AG04449 (cell line): Measurements from ENCODE around the gene KRTAP12-1.

Experiments
- CTCF ChIA-PET: fragments of 350-600 bp; formaldehyde crosslinking; extraction: SDS; loops from one replicate; lab custom pipeline; 2021; ENCODE audit warnings: antibody characterized with exemption; lab: Yijun Ruan, JAX
- POLR2A ChIA-PET: fragments of 400-600, 350-600 bp; formaldehyde crosslinking; extraction: SDS; loops from one replicate; lab custom pipeline; 2020; ENCODE audit warnings: antibody characterized with exemption, inconsistent platforms; lab: Yijun Ruan, JAX
- DNase-seq: peaks from one replicate; pipeline ENCODE4 v3.0.0-alpha.2; 2010; ENCODE audit warnings: low read depth, low spot score
- H3K4me3 ChIP-seq: 2 replicates; pipeline ENCODE4 v1.5.1; 2011; ENCODE audit warnings: low read depth, mild to moderate bottlenecking, control low read depth, low read length
- TF ChIP-seq, protein P1 (sequence below): IDR thresholded peaks from one replicate; pipeline ENCODE4 v1.5.1; 2011; ENCODE audit warnings: mild to moderate bottlenecking, moderate library complexity, low read length, control low read depth, inconsistent platforms; ENCODE audit not compliant: insufficient read depth; ENCODE audit errors: missing control alignments

The KRTAP12-1 gene

DNA sequence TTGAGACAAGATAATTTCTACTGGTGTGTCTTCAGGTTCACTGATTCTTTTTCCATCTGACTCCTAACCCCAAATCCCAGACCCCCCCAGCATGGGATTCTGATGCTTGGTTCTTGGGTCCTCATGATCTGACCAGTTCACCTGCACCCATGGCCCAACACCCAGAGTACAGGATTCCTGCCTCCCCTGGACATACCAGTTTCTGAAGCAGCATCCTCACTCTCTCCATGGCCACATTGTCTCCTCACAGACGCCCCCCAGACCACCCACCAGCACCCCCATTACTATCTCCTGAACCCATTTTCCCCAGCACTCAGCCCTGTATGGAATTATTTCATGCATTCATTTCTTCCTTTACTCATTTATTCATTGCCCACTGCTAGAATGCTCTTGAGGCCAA lies 25.1 kb downstream of the KRTAP12-1 start:
- no peak overlapping the region for H3K4me3 ChIP-seq
- POLR2A ChIA-PET, result no interaction called here
- CTCF ChIA-PET, result no interaction called here
- DNase-seq, result no peak
- TF ChIP-seq, protein P1, sequence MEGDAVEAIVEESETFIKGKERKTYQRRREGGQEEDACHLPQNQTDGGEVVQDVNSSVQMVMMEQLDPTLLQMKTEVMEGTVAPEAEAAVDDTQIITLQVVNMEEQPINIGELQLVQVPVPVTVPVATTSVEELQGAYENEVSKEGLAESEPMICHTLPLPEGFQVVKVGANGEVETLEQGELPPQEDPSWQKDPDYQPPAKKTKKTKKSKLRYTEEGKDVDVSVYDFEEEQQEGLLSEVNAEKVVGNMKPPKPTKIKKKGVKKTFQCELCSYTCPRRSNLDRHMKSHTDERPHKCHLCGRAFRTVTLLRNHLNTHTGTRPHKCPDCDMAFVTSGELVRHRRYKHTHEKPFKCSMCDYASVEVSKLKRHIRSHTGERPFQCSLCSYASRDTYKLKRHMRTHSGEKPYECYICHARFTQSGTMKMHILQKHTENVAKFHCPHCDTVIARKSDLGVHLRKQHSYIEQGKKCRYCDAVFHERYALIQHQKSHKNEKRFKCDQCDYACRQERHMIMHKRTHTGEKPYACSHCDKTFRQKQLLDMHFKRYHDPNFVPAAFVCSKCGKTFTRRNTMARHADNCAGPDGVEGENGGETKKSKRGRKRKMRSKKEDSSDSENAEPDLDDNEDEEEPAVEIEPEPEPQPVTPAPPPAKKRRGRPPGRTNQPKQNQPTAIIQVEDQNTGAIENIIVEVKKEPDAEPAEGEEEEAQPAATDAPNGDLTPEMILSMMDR, result no peak

DNA sequence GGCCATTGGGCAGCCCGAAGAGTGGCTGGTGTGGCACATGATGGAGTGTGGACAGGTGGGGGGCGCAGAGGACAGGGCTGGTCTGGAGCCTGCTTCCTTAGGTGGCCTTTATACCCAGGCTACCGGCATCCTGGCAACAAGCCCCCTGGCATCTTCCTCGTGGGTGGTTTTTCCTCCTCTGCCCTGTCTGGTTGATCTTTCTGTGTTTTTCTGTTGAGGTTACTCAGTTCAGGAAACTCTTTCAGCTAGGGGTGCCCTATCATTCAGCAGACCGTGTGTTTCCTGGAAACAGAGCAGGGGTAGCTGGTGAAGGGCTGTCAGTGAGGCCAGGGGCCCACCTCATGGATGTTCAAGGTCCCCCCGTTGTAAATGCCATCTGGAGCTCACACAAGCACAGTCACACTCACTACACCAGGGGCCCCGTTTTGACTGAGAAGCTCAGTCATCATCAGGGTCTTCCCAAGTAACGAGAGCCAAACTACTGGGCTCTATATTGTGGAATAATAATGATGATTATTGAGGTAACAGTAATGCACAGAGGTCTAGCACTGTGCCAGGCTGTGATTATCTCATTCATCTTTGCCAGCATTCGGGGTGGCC lies 27.3 kb downstream of the KRTAP12-1 start, which contains the start of gene KRTAP12-4:
KRTAP12-4 (minus strand) TSS at position 84 of the 600 bp plus-strand sequence; CDS start at position 39, 45 bp downstream.
- TF ChIP-seq, protein P1, result no peak
- H3K4me3 ChIP-seq, result no peak within 1 kb of the TSS
- CTCF ChIA-PET, result no interaction called here
- POLR2A ChIA-PET, result no interaction called here
- DNase-seq, result no peak

DNA sequence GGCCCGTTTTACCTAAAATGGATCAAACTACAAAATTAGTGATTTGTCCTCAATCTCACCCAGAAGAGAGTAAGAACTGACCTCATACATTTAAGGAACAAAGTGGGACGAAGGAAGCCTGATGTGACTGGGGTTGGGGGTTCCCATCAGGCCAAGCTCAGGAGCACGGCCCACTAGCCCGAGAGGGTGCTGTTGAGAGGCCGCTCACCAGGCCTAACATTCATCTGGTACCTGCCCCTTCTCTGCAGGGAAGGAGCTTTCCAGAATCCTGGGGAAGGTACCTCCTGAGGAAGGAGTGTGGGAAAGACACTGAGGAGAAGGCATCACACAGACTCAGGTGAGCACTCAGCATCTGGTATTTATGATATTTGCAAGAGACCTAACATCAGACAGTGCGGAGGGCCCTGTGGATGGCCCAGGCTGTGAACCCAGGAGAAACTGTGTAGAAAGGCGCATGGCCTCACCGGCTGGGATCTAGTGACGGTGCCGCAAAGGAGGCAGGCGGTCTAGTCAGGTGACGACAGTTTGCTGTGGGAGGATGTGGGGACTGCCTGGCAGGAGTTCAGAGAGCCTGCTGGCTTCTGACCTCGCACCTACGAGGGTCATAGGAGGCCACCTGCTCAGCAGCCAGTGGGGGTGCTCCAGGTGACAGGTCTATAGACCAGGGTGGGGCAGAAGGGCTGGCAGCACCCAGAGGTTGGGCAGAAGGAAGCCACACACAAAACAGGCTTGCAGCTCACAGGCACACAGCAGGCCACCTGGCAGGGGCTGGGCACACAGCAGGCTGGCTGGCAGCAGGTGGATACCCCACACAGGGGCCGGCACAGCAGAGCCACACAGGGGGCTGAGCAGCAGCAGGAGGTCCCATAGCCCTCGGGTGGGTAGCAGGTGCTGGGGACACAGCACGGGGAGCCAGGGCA lies 28.0 kb downstream of the KRTAP12-1 start:
- no peak for DNase-seq

GRCh38 chr21:44653123-44653522 lies 28.8 kb downstream of the KRTAP12-1 start:
- no peak for DNase-seq
- ChIA-PET CTCF (no interaction called here), POLR2A (no interaction called here)
- no peak overlapping the region for H3K4me3 ChIP-seq
- TF ChIP-seq, protein P1, result no peak

More for the DNA sequence above, 28.0 kb downstream of the KRTAP12-1 start:
- CTCF ChIA-PET, result no interaction called here
- POLR2A ChIA-PET, result no interaction called here
- no peak overlapping the region for H3K4me3 ChIP-seq
- TF ChIP-seq, protein P1, result no peak

DNA sequence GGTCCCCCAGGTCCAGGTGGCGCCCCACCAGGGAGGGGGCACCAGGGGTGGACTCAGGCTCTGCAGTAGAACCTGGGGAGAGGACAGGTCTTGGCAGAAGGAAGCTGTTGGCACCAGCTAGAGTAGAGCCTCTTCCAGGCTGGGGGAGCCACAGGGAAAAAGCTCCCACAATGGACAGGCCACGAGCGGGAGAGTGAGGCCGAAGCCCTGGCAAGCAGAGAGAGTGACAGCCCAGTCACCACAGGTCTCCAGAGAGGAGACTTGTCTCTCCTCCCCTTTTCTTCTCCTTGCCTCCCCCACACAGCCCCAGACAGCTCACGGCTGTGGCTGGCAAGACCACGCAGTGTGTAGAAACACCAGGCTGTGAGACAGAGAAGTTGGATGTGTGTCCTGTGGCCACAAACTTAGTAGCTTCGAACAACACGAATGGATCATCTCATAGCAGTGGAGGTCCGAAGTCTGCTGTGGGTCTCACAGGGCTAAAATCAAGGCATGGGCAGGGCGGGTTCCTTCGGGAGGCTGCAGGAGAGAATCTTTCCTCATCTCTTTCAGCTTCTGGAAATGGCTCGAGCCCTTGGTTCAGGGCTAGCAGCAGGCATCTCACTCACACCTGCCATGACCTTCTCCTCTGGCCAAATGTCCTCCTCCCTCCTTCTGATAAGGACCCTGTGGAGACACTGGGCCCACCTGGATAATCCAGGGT lies 30.8 kb downstream of the KRTAP12-1 start:
- TF ChIP-seq, protein P1, result no peak
- no peak for DNase-seq
- H3K4me3 ChIP-seq, result no peak overlapping the region
- POLR2A ChIA-PET, result no interaction called here
- CTCF ChIA-PET, result interaction anchor here (0.6 kb wide), 1 partner anchor 140 kb away, joined by 3 read pairs; no protein-coding TSS in a partner anchor
